ENCODE results near the gene TEKT2. TPM values are rescaled to one million over a fixed set of nuclear protein-coding genes. Genes with fewer than 3 reads are reported as not detected.

Gene TEKT2
- total and polyA plus RNA-seq, 9 donors = 0.12 to 22.5 (median 1.4) TPM

DNA sequence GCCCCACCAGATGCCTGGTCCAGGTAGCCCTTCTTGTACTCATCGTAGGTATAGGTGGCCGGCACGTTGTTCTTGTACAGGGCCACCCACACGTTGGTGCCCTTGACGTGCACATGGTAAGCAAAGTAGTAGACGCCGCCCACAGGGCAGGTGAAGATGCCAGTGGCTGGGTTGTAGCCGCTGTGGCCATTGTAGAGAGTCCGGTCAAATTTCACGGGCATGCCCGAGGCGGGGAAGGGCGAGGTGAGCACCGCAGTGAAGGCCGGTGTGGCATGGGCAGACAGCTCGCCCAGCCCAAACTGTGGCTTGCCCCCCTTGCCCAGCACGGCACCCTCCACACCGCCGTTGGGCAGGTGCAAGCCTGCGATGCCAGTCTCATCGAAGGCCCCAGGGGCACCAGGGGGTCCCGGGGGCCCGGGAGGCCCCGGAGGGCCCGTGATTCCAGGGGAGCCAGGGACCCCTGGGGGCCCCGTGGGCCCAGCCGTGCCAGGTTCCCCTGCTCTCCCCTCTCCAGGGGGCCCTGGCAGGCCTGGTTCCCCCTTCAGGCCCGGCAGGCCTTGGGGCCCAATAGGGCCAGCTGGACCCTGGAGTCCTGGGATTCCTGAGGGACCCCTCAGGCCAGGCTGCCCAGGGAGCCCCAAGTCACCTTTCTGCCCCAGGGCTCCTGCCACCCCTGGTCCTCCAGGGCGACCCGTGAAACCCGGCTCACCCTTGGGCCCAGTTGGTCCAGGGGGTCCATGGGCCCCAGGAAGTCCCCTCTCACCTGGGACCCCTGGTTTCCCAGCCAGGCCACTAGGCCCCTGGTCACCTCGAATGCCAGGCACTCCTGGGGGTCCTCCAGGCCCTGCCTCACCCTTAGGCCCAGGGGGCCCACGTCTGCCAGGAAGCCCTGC is 14.0 kb downstream of the TEKT2 start:
- Histone ChIP-seq H3K4me3 (no peak overlapping the region), H3K27me3 (no peaks in the 10 kb centered on the region), H3K9me3 (no peaks in the 10 kb centered on the region), H3K4me1 (ENCODE audit: insufficient read depth) (no peaks in the 10 kb centered on the region), H3K36me3 (no peaks in the 10 kb centered on the region), H3K27ac (peak overlapping the region; percentile 24 to 38)
- intact Hi-C loops (cut with DNase I) = loop anchor here (2.0 to 10.0 kb wide), 5 partner anchors 34 to 317 kb away; no protein-coding TSS in a partner anchor
- no peak for TF ChIP-seq EP300 (IDR thresholded peaks at IDR 0.05)
- TF ChIP-seq POLR2A (IDR thresholded peaks at IDR 0.05) = no peak
- TF ChIP-seq, protein P1, sequence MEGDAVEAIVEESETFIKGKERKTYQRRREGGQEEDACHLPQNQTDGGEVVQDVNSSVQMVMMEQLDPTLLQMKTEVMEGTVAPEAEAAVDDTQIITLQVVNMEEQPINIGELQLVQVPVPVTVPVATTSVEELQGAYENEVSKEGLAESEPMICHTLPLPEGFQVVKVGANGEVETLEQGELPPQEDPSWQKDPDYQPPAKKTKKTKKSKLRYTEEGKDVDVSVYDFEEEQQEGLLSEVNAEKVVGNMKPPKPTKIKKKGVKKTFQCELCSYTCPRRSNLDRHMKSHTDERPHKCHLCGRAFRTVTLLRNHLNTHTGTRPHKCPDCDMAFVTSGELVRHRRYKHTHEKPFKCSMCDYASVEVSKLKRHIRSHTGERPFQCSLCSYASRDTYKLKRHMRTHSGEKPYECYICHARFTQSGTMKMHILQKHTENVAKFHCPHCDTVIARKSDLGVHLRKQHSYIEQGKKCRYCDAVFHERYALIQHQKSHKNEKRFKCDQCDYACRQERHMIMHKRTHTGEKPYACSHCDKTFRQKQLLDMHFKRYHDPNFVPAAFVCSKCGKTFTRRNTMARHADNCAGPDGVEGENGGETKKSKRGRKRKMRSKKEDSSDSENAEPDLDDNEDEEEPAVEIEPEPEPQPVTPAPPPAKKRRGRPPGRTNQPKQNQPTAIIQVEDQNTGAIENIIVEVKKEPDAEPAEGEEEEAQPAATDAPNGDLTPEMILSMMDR (IDR thresholded peaks at IDR 0.05) = no peak
- WGBS, 3 donors = 85 to 88% (median 87%) methylated on average over 33 of the region's 33 CpGs
- no peak for DNase-seq

DNA sequence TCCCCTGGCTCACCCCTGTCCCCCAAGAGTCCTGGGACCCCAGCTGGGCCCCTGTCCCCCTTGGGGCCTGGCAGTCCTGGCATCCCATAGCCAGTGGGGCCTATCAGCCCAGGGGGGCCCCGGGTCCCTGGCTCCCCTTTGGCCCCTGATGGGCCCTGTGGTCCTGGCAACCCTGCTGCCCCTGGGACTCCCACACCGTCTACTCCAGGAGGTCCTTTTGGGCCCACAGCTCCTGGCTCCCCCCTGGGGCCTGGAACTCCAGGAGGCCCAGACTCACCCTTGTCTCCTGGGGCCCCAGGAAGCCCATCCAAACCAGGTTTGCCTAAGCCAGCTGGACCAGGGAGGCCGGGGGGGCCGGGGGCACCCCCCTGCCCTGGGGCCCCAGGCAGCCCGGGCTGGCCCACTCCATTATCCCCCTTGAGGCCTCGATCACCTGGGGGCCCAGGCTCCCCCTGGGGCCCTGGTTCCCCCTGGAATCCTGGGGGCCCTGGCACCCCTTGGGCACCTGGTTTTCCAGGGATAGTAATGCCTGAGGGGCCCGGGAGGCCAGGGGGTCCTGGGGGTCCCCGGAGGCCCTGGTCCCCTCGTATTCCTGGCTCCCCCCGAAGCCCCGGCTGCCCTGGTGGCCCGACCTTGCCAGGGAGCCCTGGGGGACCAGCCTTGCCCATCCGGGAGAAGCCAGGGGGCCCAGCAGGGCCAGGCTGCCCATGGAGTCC is 14.9 kb downstream of the TEKT2 start:
- intact Hi-C loops (cut with DNase I) = loop anchor here (2.0 to 10.0 kb wide), 5 partner anchors 33 to 316 kb away; no protein-coding TSS in a partner anchor
- DNase-seq = no peak
- no peaks in the 10 kb centered on the region for H3K36me3 ChIP-seq
- no peaks in the 10 kb centered on the region for H3K27me3 ChIP-seq
- no peaks in the 10 kb centered on the region for H3K9me3 ChIP-seq
- no peak overlapping the region for H3K4me3 ChIP-seq
- H3K4me1 ChIP-seq (ENCODE audit: insufficient read depth) = no peaks in the 10 kb centered on the region
- no peak for TF ChIP-seq EP300 (IDR thresholded peaks at IDR 0.05)
- no peak for TF ChIP-seq POLR2A (IDR thresholded peaks at IDR 0.05)
- TF ChIP-seq, protein P1 (IDR thresholded peaks at IDR 0.05) = no peak
- WGBS, 3 donors = 74 to 78% (median 78%) methylated on average over 13 of the region's 13 CpGs
- no peak overlapping the region for H3K27ac ChIP-seq

DNA sequence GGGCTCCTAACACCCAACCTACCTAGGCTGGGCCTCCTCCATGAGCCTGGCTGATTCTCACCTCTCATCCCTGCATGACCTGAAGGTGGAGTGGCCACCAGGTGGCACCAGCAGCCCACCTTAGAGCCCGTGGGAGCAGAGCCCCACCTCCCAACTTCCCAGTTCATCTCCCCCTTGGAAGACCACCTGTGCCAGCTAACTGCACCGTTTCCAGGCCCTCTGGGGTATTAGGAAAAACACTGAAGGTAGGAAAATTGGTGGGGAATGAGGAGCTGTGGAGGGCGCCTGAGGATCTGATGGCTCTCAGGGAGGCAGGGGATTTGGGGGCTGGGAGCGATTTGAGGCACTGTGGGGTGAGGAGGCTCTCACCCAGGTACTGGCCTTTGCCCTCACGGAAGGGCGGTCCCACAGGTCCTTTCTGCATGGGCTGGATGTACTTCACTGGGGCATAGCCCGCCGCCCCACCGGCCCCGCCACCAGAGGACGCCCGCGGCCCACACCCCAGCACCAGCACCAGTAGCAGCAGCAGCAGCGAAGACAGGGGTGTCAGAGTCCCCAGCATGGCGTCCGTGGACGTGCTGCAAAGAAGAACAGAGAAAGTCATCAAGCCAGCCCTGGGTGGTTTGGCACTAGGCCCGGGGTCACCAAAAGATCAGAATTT is 15.9 kb downstream of the TEKT2 start:
- H3K9me3 ChIP-seq = no peaks in the 10 kb centered on the region
- H3K36me3 ChIP-seq = no peaks in the 10 kb centered on the region
- H3K4me3 ChIP-seq = no peak overlapping the region
- intact Hi-C loops (cut with DNase I) = loop anchor here (2.0 to 10.0 kb wide), 7 partner anchors 32 to 325 kb away; no protein-coding TSS in a partner anchor
- no peak for TF ChIP-seq POLR2A (IDR thresholded peaks at IDR 0.05)
- TF ChIP-seq, protein P1 (IDR thresholded peaks at IDR 0.05) = peak; percentile 56 to 83 (median 80)
- no peaks in the 10 kb centered on the region for H3K27me3 ChIP-seq
- no peak overlapping the region for H3K27ac ChIP-seq
- DNase-seq = peak; percentile 62 to 86 (median 80)
- H3K4me1 ChIP-seq (ENCODE audit: insufficient read depth) = no peaks in the 10 kb centered on the region
- 43 to 54% (median 48%) methylated on average over 18 of the region's 18 CpGs for WGBS, 3 donors

DNA sequence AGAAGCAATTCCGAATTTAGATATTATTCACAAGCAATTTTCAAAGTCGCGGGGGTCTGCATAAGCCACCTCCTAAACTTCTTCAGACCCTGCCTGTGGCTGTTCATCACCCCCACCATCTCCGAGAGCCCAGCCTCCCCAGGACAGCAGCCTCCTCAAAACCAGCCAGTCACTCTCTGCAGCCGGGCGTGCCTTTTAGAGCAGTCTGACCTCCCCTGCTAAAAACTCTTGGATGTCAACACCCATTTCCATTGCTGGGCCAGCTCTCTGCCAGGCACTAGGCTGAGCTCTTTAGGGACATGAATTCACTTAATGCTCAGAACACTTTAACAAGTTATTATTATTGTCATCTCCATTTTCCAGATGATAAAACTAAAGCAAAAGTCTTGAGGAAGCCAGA is 16.5 kb downstream of the TEKT2 start:
- no peaks in the 10 kb centered on the region for H3K9me3 ChIP-seq
- WGBS, 3 donors = 67 to 72% (median 71%) methylated on average over 6 of the region's 6 CpGs
- no peak overlapping the region for H3K4me3 ChIP-seq
- TF ChIP-seq POLR2A (IDR thresholded peaks at IDR 0.05) (no peak), EP300 (IDR thresholded peaks at IDR 0.05) (no peak)
- TF ChIP-seq, protein P1 (IDR thresholded peaks at IDR 0.05) = no peak
- DNase-seq = no peak
- H3K36me3 ChIP-seq = no peaks in the 10 kb centered on the region
- intact Hi-C loops (cut with DNase I) = loop anchor here in 2 of 4 donors (5.0 to 10.0 kb wide), 2 partner anchors 37 to 324 kb away; no protein-coding TSS in a partner anchor
- H3K27me3 ChIP-seq = no peaks in the 10 kb centered on the region
- no peaks in the 10 kb centered on the region for H3K4me1 ChIP-seq (ENCODE audit: insufficient read depth)
- H3K27ac ChIP-seq = no peak overlapping the region
